Thoracic aorta (tissue), 2 donors: ENCODE data around the gene IVD. TPM values are rescaled to one million over a fixed set of nuclear protein-coding genes. Genes with fewer than 3 reads are reported as not detected.

Experiments
- ATAC-seq: fragments of 150-250 bp; one replicate; pipeline ENCODE4 v1.8.0; 2017; ENCODE audit warnings: low read depth; ENCODE audit not compliant: insufficient number of reproducible peaks, low FRiP score
- DNase-seq: peaks from one replicate; pipeline ENCODE4 v3.0.0-alpha.2; 2020; ENCODE audit warnings: low spot score
- H3K27ac ChIP-seq, 2 donors: fragments of 200-600 bp; sonication (generic); 1 replicate in 1 of 2; 2 replicates in 1 of 2; pipeline ENCODE4 v1.5.1; 2016; ENCODE audit warnings: mild to moderate bottlenecking in 2 of 2, moderate library complexity in 2 of 2
- H3K27me3 ChIP-seq: fragments of 200-600 bp; sonication (generic); replicated peaks from 2 replicates; pipeline ENCODE4 v1.6.0; 2016; ENCODE audit warnings: mild to moderate bottlenecking; ENCODE audit not compliant: insufficient read depth
- H3K36me3 ChIP-seq: fragments of 200-600 bp; sonication (generic); one replicate; pipeline ENCODE4 v1.5.1; 2016
- H3K4me1 ChIP-seq, 2 donors: fragments of 200-600 bp; sonication (generic); 1 replicate in 1 of 2; 2 replicates in 1 of 2; pipeline versions ENCODE4 v1.5.1 to v1.6.0; 2016; ENCODE audit warnings: low read depth in 2 of 2, mild to moderate bottlenecking in 1 of 2; ENCODE audit not compliant: control insufficient read depth in 1 of 2
- H3K4me3 ChIP-seq: fragments of 200-600 bp; sonication (generic); 2 replicates; pipeline ENCODE4 v1.5.1; 2016; ENCODE audit warnings: mild to moderate bottlenecking
- H3K9me3 ChIP-seq: fragments of 200-600 bp; sonication (generic); 2 replicates; pipeline ENCODE4 v1.5.1; 2016
- total RNA-seq, 2 donors: library from RNA; depleted of rRNA; stranded (reverse); fragments of >200 nt; gene quantifications; one replicate each; pipeline versions ENCODE4 v1.1.0 to v1.2.3, GENCODE V29; 2016
- TF ChIP-seq, protein P1 (sequence below): fragments of 200-600 bp; sonication (generic); IDR thresholded peaks from one replicate; pipeline ENCODE4 v1.5.1; 2019; ENCODE audit warnings: antibody characterized with exemption

The IVD gene
- total RNA-seq, 2 donors from 2014 or later = 43.6 to 61.8 TPM

DNA sequence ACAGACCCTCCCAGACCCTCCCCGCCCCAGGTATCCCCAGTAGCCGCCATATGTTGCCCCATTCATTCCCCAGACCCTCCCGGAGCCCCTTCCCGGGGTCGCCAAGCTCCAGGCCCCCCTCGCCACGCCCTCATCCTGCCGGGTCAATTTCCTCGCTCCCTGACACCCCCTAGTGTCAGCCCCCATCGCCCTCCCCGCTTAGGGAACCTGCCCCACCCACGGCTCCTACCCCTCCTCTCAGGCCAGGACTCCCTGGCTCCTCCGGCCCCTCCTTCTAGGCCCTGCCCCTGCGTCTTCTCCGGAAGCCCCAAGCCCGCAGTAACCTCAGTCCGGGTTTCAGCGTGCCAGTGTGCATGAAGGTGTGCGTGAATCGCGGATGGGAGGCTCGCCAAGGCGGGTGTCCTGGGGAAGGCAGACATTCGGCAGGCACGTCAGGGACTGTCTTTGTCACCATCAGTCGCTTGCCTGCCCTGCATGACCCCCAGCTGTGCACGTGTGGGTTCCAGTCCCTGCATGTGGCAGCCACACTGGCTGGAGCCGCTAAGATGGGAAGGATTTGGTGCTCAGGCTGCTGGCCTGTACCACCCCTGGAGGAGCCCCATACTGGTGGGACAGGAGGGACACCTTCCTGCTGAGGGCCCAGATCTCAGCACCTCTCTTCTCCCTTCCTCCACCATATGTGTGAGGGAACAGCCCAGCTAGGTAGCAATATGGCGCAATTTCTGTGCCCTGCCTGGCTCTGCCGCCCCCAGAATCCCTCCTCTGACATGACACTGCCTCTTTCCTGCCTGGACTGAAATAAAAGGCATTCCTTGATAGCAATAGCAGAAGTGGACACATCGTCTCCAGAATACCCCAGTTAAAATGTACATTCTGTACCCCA, 46.9 kb upstream of the IVD start:
- Histone ChIP-seq H3K4me1 (peaks cover 8 to 9% of the 10 kb centered on the region in 2 donors), H3K4me3 (peak overlapping the region; percentile 74), H3K27me3 (no peaks in the 10 kb centered on the region), H3K27ac (no peak overlapping the region), H3K9me3 (no peaks in the 10 kb centered on the region), H3K36me3 (no peaks in the 10 kb centered on the region)
- no peak for DNase-seq
- ATAC-seq = no peak
- TF ChIP-seq, protein P1, sequence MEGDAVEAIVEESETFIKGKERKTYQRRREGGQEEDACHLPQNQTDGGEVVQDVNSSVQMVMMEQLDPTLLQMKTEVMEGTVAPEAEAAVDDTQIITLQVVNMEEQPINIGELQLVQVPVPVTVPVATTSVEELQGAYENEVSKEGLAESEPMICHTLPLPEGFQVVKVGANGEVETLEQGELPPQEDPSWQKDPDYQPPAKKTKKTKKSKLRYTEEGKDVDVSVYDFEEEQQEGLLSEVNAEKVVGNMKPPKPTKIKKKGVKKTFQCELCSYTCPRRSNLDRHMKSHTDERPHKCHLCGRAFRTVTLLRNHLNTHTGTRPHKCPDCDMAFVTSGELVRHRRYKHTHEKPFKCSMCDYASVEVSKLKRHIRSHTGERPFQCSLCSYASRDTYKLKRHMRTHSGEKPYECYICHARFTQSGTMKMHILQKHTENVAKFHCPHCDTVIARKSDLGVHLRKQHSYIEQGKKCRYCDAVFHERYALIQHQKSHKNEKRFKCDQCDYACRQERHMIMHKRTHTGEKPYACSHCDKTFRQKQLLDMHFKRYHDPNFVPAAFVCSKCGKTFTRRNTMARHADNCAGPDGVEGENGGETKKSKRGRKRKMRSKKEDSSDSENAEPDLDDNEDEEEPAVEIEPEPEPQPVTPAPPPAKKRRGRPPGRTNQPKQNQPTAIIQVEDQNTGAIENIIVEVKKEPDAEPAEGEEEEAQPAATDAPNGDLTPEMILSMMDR = no peak

DNA sequence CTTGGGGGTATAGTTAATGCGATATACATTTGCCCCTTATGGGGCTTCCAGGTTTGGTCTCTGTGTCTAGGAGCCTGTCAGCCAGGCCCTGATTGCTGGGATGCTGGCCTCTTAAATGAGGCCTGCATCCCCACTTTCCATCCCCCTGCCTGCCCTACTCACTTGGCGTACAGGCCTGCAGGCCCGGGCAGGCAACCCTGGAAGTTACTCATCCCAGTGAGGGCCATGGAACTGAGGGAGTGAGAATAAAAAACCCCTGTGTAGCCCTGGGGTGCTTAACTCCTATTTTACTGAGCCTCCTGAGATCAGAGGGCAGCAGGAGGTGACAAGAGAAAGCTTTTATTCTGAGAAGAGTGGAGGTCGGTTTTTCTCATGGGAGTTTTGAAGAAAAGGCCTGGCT, 45.6 kb upstream of the IVD start:
- Histone ChIP-seq H3K27ac (no peak overlapping the region), H3K36me3 (no peaks in the 10 kb centered on the region)
- ATAC-seq = no peak

DNA sequence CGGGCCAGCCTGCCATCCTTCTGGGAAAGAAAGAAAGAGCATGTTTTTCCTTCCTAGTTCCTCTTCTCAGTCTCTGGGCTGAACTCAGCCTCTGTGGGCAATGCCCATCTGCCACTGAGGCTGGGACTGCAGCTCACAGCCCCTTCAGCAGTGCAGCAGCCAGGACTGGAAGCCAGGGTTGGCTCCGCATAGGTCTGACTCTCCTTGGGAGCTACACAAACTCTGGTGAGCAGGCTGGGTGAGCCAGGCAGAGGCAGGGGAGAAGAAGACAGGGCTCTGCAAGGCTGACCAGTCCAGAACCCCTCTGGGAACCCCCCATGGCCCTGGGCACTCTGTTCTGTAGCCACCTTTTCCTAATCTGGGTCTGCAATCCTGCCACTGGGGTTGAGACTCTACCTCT, 44.0 kb upstream of the IVD start:
- Histone ChIP-seq H3K4me3 (no peak overlapping the region), H3K36me3 (no peaks in the 10 kb centered on the region), H3K4me1 (peaks cover 9 to 19% of the 10 kb centered on the region in 2 donors), H3K27ac (no peak overlapping the region), H3K9me3 (no peaks in the 10 kb centered on the region), H3K27me3 (no peaks in the 10 kb centered on the region)
- DNase-seq = no peak
- TF ChIP-seq, protein P1 = no peak
- ATAC-seq = no peak

More for the DNA sequence above, 45.6 kb upstream of the IVD start:
- peaks cover 8 to 9% of the 10 kb centered on the region in 2 donors for H3K4me1 ChIP-seq
- no peaks in the 10 kb centered on the region for H3K9me3 ChIP-seq
- no peaks in the 10 kb centered on the region for H3K27me3 ChIP-seq
- no peak for DNase-seq
- TF ChIP-seq, protein P1 = no peak
- no peak overlapping the region for H3K4me3 ChIP-seq

DNA sequence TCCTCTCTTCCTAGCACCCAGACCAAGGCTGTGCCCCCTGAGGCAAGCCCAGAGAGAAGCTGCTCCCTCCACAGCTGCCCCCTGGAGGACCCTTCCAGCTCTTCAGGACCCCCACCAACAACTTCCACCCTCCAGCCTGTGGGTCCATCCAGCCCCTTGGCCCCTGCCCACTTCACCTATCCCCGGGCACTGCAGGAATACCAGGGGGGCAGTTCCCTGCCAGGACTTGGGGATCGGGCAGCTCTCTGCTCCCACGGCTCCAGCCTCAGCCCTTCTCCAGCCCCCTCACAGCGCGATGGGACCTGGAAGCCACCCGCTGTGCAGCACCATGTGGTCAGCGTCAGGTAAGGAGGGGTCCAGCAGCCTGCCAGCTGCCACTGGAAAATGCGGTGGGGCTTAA, 42.0 kb upstream of the IVD start:
- no peak for ATAC-seq

DNA sequence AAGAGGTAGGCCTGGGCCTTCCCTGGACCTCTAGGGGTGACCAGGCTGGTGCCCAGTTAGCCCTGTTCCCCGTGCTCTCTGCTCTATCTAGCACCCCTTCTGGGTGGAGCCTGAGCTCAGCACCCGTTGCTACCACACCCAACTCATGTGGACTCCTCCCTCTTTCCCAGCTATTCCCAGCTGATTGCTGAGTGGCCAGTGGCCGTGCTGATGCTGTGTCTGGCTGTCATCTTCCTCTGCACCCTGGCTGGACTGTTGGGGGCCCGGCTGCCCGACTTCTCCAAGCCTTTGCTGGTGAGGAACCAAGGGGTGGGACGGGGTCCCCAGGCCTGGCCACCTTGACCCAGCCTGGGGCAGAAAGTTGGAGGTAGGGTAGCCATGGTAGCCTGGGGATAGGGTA, 41.3 kb upstream of the IVD start:
- Histone ChIP-seq H3K27me3 (no peaks in the 10 kb centered on the region), H3K9me3 (no peaks in the 10 kb centered on the region), H3K4me1 (peaks cover 5 to 28% of the 10 kb centered on the region in 2 donors), H3K36me3 (no peaks in the 10 kb centered on the region), H3K4me3 (no peak overlapping the region), H3K27ac (no peak overlapping the region)
- DNase-seq = no peak
- TF ChIP-seq, protein P1 = no peak
- no peak for ATAC-seq

More for the DNA sequence above, 42.0 kb upstream of the IVD start:
- H3K4me3 ChIP-seq = no peak overlapping the region
- H3K4me1 ChIP-seq = peaks cover 6 to 31% of the 10 kb centered on the region in 2 donors
- no peak for DNase-seq
- H3K27me3 ChIP-seq = no peaks in the 10 kb centered on the region
- TF ChIP-seq, protein P1 = no peak
- no peak overlapping the region for H3K27ac ChIP-seq
- no peaks in the 10 kb centered on the region for H3K9me3 ChIP-seq
- no peaks in the 10 kb centered on the region for H3K36me3 ChIP-seq
